Esophagus (tissue), 2 donors: ENCODE results near the gene COL4A2. TPM values are rescaled to one million over a fixed set of nuclear protein-coding genes. Genes with fewer than 3 reads are reported as not detected.

ENCODE experiments used
- H3K27ac ChIP-seq, 2 donors: one replicate each; pipeline ENCODE4 v1.5.1; 2013; ENCODE audit warnings: low read depth in 2 of 2, mild to moderate bottlenecking in 2 of 2, inconsistent platforms in 1 of 2, low read length in 1 of 2, moderate library complexity in 1 of 2
- H3K27me3 ChIP-seq, 2 donors: one replicate each; pipeline ENCODE4 v1.6.1; 2013; ENCODE audit warnings: low read length in 2 of 2, control low read depth in 1 of 2, mild to moderate bottlenecking in 1 of 2; ENCODE audit not compliant: insufficient read depth in 2 of 2, control insufficient read depth in 1 of 2
- H3K36me3 ChIP-seq, 2 donors: one replicate each; pipeline ENCODE4 v1.6.1; 2013; ENCODE audit warnings: low read length in 1 of 2; ENCODE audit not compliant: control insufficient read depth in 2 of 2, insufficient read depth in 2 of 2
- H3K4me1 ChIP-seq, 2 donors: one replicate each; pipeline ENCODE4 v1.6.1; 2013; ENCODE audit warnings: low read length in 1 of 2; ENCODE audit not compliant: control insufficient read depth in 2 of 2, insufficient read depth in 2 of 2
- H3K4me3 ChIP-seq, 2 donors: one replicate each; pipeline ENCODE4 v1.5.1; 2013; ENCODE audit warnings: low read length in 2 of 2, mild to moderate bottlenecking in 2 of 2, low read depth in 1 of 2, moderate library complexity in 1 of 2
- H3K9me3 ChIP-seq, 2 donors: one replicate each; pipeline ENCODE4 v1.6.1; 2013; ENCODE audit warnings: mild to moderate bottlenecking in 2 of 2, low read depth in 1 of 2, low read length in 1 of 2, moderate library complexity in 1 of 2; ENCODE audit not compliant: control insufficient read depth in 2 of 2, insufficient read depth in 1 of 2
- WGBS, 2 donors: extraction: QIAGEN DNeasy Blood & Tissue Kit; methylation state at CpG; one replicate each; pipeline ENCODE4 v1.1.7; 2013; 5-methylcytosine and 5-hydroxymethylcytosine counted together
- polyA plus RNA-seq, 2 donors: library from polyadenylated mRNA; stranded (reverse); fragments of 200-250 nt; gene quantifications; one replicate each; pipeline ENCODE4 v1.2.3, GENCODE V29; 2013
- donor health status: healthy with polysubstance abuse.
- donor health status: Bipolar disorder and iron deficiency.

Gene COL4A2
- polyA plus RNA-seq, 2 donors: 25.3 to 39.2 TPM

GRCh38 chr13:110323172-110323891 lies 16.2 kb downstream of the COL4A2 start:
- Histone ChIP-seq H3K27ac (peak overlapping the region; percentile 23 to 57), H3K4me3 (no peak overlapping the region), H3K9me3 (no peaks in the 10 kb centered on the region), H3K36me3 (no peaks in the 10 kb centered on the region), H3K27me3 (no peaks in the 10 kb centered on the region), H3K4me1 (peaks cover 6 to 9% of the 10 kb centered on the region in 2 donors)
- 74 to 80% methylated on average over 8 of the region's 8 CpGs for WGBS, 2 donors

- H3K27ac ChIP-seq: peak overlapping the region in 1 of 2 donors; percentile 40
- no peaks in the 10 kb centered on the region for H3K9me3 ChIP-seq
- no peak overlapping the region for H3K4me3 ChIP-seq
- no peaks in the 10 kb centered on the region for H3K27me3 ChIP-seq
- H3K36me3 ChIP-seq: no peaks in the 10 kb centered on the region
- H3K4me1 ChIP-seq: peaks cover 6 to 9% of the 10 kb centered on the region in 2 donors
- WGBS, 2 donors: 75 to 81% methylated on average over 10 of the region's 10 CpGs
Observed at GRCh38 chr13:110324026-110324749, 17.1 kb downstream of the COL4A2 start.

GRCh38 chr13:110326263-110326904 lies 19.3 kb downstream of the COL4A2 start:
- H3K36me3 ChIP-seq: no peaks in the 10 kb centered on the region
- H3K4me3 ChIP-seq: no peak overlapping the region
- H3K27me3 ChIP-seq: no peaks in the 10 kb centered on the region
- peak overlapping the region in 1 of 2 donors; percentile 61 for H3K27ac ChIP-seq
- no peaks in the 10 kb centered on the region for H3K9me3 ChIP-seq
- 77 to 81% methylated on average over 12 of the region's 12 CpGs for WGBS, 2 donors
- H3K4me1 ChIP-seq: peaks cover 3 to 9% of the 10 kb centered on the region in 2 donors

- H3K36me3 ChIP-seq: no peaks in the 10 kb centered on the region
- no peaks in the 10 kb centered on the region for H3K27me3 ChIP-seq
- peak overlapping the region; percentile 31 to 33 for H3K27ac ChIP-seq
- no peak overlapping the region for H3K4me3 ChIP-seq
- no peaks in the 10 kb centered on the region for H3K9me3 ChIP-seq
- H3K4me1 ChIP-seq: peaks cover 3 to 7% of the 10 kb centered on the region in 2 donors
- 56 to 61% methylated on average over 7 of the region's 7 CpGs for WGBS, 2 donors
Observed at GRCh38 chr13:110327051-110327721, 20.1 kb downstream of the COL4A2 start.

- no peak overlapping the region for H3K4me3 ChIP-seq
- H3K4me1 ChIP-seq: peaks cover 3 to 6% of the 10 kb centered on the region in 2 donors
- no peaks in the 10 kb centered on the region for H3K36me3 ChIP-seq
- WGBS, 2 donors: 86 to 87% methylated on average over 10 of the region's 10 CpGs
- no peaks in the 10 kb centered on the region for H3K9me3 ChIP-seq
- no peaks in the 10 kb centered on the region for H3K27me3 ChIP-seq
- peak overlapping the region in 1 of 2 donors; percentile 34 for H3K27ac ChIP-seq
Observed at GRCh38 chr13:110328573-110328972, 21.5 kb downstream of the COL4A2 start.

- Histone ChIP-seq H3K36me3 (no peaks in the 10 kb centered on the region), H3K27ac (peak overlapping the region; percentile 37 to 48), H3K4me3 (no peak overlapping the region), H3K4me1 (peaks cover under 1 to 4% of the 10 kb centered on the region in 2 donors), H3K27me3 (no peaks in the 10 kb centered on the region), H3K9me3 (no peaks in the 10 kb centered on the region)
- 75 to 85% methylated on average over 6 of the region's 6 CpGs for WGBS, 2 donors
Observed at GRCh38 chr13:110329258-110329657, 22.2 kb downstream of the COL4A2 start.

GRCh38 chr13:110329798-110330461 lies 22.8 kb downstream of the COL4A2 start:
- WGBS, 2 donors: 68 to 72% methylated on average over 21 of the region's 21 CpGs
- Histone ChIP-seq H3K36me3 (no peaks in the 10 kb centered on the region), H3K9me3 (no peaks in the 10 kb centered on the region), H3K4me1 (peaks cover 0 to 3% of the 10 kb centered on the region in 2 donors), H3K27me3 (no peaks in the 10 kb centered on the region), H3K4me3 (no peak overlapping the region), H3K27ac (peak overlapping the region; percentile 80)

- Histone ChIP-seq H3K27ac (peak overlapping the region; percentile 80), H3K36me3 (no peaks in the 10 kb centered on the region), H3K4me1 (peaks cover 0 to 3% of the 10 kb centered on the region in 2 donors), H3K4me3 (no peak overlapping the region), H3K9me3 (no peaks in the 10 kb centered on the region), H3K27me3 (no peaks in the 10 kb centered on the region)
- WGBS, 2 donors: 80 to 82% methylated on average over 11 of the region's 11 CpGs
Observed at GRCh38 chr13:110330491-110331011, 23.5 kb downstream of the COL4A2 start.
